ENCODE measurements around the gene NET1.

Gene NET1

DNA sequence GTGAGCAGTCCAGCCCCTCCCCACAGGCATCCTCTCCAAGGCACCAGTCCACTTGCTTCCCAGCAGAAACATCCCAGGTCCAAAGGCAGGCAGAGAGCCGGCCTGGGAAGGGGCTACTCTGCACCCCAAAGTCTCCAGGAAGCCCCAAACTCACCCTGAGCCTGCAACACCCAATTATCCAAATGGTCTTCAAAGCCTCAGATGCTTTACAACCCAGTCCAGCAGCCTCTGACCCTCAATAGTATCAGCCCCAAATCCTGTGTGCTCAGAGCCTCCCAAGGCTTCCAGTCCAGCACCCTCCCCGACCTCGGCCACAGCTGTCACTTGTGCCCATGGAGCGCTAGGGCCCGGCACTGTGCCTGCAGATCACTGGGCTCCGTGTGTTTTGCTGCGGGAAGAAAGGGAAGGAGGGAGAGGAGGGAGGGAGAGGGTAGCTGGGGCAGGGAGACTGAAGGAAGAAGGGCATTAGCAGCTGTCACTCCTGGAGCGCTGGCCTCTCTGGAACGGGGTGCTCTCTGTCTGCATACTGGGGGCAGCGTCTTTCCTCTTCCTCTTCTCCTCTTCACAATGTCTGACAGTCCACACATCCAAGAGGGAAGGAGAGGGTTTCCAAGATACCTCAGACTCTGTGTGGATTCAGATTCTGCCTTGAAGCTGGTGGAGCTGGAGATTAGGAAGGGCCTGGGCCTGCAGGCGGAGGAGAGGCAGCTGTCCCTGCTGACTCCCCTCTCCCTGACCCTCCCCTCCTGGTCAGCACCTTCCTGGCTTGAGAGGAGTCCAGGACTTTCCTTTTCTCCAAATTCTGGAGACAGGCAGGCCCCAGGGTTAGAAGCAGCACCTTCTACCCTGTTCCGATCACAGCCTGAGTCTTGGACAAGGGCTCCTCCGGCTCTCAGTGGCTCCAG lies 73.8 kb downstream of the NET1 start:
- no peak for DNase-seq

DNA sequence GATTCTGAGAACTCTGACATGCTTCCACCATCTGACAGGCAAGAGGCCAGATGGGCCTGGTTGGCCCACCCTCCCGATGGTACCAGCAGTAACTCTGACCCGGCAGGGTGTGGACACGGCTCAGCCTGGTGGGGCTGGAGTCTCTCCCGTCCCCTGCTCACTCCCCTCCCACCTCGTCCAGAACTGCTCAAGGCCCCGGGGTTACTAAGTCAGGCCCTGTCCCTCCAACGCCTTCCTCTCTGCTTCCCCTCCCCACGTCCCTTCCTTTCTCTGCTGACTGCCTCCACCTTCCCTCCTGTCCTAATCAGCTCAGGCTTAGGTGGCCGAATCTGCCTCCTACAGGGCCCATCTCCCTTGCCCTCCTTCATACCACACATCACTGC lies 74.5 kb downstream of the NET1 start:
- DNase-seq = no peak

DNA sequence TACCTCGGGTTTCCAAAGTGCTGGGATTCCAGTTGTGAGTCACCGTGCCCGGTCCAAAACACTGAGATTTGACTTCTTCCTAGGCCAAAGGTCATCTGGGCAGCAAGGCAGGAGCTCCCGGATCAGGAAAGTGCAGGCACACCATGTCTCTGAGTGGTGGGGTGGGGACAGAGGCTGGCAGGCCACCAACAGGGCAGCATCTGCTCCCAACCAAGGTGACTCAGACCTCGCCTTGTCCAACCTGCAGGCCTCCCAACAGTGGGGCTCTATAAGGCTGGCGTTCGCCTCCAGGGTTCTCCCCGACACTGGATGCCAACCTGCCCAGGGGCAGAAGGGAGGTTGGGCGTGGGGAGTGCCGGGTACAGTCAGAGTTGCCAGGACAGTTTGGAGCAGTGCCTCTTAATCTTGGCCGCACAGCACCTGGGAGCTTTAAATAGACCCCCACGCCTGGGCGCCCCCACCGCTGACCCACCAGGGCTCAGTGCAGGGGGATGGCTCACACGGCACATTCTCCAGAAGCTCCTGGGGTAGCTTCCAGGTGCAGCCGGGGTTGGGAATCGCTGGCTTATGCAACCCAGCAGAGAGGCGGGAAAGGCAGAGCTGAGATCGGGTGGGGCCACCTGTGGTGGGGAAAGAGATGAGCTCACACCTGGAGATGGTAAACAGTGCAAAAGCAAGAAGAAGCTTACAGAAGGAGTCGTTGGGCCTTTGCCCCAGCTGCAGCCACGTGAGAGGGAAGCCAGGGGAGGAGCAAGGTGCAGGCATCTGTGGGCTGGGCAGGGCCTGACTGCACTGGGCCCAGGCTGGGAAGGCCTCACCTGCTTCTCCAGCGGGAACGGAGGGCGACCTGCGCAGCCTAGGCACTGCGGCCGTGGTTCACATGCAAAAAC lies 76.2 kb downstream of the NET1 start:
- DNase-seq = no peak

DNA sequence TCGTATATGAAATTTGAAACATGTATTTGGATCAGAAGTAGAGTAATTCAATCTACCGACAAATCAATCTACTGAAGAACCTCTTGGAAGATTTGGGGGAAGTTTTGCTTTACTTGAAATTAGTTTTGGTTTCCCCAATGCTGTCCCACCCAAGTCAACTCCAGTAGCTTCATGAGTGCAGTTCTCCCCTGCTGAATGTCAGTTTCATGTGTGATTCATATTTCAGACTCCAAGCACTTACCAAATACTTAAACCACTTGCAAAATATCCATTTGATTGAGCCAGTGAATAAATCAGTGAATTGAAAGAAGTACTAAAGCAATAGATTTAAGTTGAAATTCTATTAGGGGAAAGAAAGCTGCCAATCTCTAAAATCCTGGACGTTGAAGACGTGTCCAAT lies 77.7 kb downstream of the NET1 start:
- DNase-seq = no peak

DNA sequence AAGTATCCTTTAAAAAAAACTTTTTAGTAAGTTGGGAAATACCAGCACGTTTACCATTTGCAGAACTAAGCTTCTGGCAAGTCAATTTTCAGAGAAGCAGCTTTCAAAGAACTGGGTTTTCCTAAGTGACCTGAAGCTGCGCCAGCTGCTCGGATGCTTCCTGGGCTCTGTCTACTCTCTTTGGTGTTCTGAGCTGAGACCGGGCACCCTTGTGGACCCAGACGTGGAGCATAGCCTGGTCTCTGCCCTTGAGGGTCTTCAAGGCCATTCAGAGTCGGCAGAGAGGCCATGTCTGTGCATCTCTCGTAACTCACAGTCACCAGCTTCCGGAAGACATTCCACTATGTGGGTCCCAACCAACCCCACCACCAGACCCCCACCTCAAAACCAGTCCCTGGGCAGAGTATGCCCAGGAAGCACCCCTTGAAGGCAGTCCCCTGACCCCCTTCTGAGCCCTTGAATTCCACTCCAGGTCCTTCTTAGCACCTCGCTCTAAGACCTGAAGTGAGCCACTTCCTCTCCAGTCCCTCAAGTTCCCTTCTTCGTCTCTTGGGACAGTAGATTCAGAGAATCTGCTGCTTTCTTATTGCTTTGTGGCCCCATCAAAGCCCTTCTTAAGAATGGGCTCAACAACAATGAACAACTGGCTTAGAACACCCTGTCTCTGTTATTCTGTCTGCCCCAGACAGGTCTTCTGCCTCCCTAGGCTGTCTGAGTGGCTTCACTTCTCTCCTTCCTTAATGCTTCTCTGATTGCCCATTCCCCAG lies 78.5 kb downstream of the NET1 start:
- no peak for DNase-seq

DNA sequence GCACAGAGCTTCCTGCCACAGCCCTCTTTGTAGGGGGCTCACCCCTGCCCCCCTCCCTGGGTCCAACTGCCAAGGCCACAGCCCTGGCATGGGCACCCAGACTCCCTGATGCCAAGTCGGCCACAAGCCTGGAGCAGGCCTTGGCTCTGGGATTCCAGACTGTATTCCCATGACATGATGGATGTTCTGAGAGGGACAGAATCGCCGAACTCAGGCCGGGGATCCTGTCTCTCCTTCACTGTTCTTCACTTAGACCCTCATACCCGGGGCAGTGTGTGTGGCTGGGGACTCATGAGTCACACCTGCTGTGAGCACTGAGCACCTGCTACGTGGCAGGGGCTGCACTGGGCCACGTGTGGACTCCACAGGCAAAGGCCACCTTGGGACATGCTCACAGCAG lies 79.1 kb downstream of the NET1 start:
- DNase-seq = no peak

DNA sequence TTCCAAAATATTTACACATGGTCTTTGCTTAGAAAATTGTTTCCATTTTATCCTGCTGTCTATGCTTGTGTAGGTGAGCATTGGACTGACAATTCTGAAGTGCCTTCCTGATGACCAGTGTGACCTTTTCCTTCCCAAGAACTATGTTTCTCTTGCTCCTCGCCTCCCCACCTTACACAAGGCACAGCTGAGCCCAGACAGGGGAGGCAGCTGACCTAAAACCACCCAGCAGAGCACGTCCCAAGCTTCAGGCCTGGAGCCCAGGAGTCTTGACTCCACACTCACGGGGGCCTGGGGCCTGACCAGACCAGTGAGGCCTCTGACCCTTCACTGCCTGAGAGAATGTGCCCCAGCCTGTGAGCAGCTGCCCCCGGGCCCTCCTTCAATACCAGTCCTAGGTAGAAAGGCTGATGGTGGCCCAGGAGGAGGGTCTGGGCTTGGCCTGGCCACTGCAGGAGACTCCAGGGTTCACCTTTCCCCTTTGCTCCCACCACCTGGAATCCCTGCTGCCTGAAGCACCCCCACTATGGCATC lies 80.0 kb downstream of the NET1 start:
- no peak for DNase-seq

DNA sequence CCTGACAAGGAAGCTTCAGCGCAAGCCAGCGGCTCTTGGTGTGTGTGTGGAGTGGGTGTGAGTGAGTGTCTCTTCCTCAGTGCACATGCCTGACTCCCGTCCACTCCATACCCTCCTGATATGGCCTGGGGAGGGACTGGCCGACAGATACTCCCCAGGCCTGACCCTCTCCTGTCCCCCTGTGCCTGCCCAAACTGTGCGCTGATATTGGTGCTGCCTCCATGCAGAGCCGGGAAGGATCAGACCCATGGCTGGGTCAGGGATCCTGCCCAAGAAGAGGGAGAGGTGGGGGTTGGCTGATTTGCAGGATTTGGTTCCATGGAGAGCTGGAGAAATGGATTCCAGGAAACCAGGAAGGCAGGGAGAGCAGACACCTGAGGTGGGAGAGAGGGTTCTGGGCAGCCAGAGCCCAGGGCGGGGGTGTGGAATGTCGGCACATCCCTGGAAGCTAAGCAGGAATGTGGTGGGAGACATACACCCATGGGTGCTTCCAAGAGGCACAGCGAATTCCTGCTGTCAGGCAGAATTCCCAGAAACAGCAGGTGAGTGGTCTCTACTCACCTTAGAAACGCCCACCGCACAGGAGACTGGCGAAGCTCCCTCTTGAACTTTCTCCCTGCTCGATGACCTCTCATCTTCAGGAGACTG lies 80.7 kb downstream of the NET1 start:
- DNase-seq = no peak

DNA sequence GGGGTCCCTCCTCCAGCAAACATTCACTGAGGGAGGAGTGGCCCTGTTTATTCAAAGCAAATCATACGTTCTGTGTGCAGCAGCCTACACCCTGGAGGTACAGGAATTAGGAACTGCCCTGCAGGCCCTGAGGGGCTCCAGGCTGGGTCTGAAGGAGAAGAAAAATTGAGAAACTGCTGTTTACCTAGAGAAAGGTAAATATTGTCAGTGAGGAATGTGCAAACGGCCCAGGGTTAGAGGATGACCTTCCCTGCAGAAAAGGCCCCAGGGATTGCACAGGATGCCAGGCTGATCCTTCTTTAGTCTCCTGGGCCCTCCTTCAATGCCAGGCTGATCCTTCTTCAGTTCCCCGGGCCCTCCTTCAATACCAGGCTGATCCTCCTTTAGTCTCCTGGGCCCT lies 81.3 kb downstream of the NET1 start:
- DNase-seq = no peak

DNA sequence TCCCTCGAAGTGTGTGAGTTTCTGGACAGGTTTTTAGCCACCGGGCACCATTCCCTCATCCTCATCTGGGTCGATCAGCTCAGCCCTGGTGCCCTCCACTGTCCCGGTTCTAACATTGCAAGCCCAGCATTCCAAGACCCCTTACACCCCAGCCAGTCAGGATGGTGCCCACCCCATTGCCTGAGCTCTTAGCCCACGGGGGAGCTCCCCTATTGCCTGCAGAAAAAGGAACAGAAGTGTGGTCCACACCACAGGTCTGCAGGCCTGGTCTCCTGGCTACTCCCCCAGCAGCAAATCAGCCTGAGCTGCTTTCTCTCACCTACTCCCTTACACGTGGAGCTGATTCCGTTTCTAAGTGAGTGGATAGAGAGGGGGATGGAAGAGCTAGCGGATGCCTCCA lies 82.3 kb downstream of the NET1 start:
- DNase-seq = no peak

DNA sequence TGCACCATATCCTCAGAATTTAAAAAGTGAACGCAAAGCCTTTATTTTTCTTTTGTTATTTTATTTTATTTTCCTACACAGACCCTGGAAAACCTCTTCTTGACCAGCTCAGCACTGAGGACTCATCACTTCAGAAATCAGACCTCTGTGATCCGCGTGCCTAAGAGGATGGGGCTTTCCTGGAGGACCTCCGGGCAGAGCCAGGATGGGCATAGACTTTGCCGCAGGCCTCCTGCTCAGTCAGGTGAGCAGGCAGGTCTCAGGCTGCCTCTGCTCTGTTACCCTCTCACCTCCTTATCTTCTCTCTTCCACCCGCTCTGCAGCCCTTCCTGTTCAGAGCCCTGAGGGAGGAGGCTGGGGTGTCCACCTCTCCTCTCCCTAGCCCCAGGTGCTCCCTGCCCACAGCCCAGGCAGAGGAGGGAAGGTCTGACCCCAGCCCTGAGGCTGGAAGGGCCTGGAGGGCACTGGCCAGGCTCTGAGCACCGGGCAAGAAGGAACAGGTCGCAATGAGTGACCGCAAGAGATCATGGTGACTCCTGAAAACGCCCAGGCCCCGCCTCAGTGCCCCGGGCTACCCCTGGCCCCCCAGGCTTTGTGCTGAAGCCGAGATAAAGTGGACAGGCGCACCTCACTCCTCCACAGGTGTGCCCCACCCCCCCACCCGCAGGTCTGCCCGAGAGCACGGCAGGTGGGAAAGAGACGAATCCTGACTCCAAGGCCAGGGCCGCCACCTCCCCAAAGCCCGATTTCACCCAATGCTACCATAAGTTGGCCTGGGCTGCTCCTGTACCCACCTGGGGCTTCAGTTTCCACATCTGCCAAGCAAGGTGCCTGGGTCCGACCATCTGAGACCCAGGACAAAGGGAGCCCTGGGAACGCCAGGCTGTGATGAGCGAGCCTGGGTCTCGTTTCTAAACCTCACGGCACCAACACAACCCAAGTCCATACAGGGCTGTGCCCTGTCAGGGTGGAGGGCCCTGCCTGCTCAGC lies 84.2 kb downstream of the NET1 start:
- no peak for DNase-seq

DNA sequence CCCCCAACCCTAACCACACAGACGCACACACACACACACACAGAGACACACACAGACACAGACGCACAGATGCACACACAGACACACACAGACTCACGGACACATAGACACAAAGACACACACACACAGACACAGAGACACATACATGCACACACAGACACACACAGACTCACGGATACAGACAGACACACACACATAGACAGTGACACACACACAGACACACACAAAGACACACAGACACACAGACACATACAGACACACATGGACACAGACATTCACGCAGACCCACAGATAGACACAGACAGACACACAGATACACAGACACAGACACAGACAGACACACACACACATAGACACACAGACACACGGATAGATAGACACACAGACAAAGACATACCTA lies 84.9 kb downstream of the NET1 start:
- DNase-seq = no peak

DNA sequence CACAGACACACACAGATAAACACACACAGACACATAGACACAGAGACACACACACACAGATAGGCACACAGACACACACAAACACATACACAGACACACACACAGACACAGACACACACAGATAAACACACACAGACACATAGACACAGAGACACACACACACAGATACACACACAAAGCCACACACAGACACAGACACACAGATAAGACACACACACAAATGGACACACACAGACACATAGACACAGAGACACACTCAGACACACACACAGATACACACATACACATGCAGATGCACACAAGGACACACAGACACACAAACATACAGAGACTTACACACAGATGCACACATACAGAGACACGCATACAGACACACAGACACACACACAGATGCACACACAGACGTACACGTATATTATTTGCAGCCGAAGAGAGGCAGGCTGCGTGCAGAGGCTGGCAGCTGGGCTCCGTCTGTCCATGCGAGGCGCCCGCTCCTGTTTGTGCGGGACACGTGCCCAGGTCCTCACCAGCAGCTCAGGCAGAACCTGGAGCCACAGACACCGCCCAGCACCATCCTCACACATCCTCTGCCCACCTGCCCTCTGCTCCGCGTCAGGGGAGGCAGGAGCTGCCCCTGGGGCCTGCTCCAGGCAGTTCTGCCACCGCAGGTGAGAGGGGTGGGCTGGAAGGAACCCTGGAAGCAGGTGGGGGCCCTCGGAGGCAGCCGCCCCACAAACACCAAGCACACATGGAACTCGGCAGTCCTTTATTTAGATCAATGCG lies 85.8 kb downstream of the NET1 start:
- no peak for DNase-seq

DNA sequence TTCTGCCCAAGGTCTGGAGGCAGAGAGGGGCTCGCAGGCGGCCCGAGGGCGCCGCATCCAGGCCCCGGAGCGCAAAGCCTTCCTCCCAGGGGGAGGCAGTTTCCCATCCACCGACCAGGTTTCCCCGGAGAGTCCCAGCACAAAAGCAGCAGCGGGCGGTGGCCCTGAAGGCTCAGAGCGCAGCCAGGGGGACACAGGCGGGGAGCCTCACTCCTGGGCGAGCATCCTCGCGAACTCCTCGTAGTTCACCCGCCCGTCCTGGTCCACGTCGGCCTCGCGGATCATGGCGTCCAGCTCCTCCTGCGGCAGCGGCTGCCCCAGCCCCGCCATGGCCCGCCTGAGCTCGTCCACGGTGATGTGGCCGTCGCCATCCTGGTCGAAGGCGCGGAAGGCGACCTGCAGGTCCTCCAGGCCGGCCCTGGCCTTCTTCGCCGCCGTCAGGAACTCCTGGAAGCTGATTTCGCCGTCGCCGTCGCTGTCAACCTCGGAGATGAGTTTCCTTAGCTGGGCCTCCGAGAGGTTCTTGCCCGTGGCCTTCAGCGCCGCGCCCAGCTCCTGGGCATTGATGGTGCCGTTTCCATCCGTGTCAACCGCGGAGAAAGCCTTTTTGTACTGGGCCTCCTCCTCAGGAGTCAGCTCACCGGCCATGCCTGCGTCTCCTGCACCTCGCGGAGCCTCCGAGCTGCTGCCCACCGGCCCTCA lies 86.6 kb downstream of the NET1 start:
- no peak for DNase-seq

DNA sequence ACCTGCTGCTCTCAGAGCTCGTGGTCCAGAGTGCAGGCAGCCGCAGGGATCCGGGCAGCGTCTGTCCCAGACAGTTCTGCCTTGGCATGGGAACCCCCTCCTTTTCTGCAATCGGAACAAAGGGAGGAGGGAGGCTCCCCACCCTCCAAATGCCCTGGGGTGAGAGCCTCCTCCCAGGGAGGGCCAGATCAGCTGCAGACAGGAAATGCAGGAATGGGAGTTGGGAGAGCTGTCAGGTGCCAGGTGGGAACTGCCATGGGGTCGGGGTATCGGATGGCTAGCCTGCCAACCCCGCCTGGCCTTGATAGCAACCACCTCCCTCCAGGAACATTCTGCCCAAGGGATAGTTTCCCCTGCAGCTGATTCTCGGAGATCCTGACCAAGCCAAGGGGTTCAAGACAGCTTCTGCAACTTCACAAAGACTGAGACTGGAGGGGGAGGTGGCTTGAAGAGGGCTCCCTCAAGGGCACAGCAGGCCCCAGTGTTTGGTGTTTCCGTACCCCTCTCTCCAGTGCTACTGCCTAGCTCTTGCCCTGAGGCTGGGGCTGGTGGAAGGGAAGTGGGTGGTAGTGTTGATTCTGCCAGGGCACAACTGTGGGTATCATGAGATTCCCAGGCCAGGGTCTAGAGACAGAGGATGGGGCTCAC lies 87.3 kb downstream of the NET1 start, which contains the start of gene CALML5:
Gene CALML5 (minus strand): TSS at position 78 of the 648 bp plus-strand sequence. CDS start 132 bp downstream, outside the sequence.
- no peak for DNase-seq

DNA sequence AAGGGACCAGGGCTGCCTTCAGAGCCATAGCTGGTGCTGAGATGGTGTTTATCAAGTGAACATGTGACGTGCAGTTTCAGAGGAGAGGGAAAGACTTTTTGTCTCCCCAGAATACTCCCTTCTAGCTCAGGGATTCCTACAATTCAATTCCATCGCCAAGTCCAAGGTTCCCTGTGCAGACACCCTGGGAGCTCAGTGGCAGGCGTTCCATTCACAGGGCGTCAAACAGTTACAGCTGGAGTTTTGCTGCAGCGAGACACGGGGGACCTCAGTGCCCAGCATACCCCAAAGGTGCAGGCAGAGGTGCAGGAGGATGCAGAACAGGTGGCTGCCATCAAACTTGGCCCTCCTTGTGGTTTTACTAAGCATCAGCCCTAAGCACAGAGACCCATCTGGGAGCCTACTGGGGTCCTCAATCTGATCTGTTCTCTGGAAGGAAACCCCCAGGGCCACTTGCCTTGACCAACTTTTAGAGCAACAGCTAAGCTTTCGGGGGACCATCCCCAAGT lies 87.9 kb downstream of the NET1 start:
- no peak for DNase-seq

DNA sequence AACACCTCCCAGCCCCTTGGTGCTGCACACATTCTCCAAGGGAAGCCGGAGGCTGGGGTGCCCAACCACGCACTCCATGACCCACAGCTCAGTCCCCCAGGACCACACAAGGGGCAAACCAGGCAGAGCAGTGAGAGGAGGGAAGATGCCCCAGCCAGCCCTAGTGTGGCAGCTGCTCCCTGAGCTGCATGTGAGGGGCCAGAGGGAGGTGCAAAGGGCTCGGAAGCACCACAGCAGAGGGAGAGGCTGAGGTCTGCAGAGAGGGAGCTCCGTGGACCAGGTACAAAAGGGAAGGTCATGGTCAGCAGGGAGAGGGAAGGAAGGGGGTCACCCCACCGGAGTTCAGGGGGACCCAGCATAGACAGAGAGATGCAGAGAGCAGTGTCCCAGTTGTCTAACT lies 88.6 kb downstream of the NET1 start:
- DNase-seq = no peak

DNA sequence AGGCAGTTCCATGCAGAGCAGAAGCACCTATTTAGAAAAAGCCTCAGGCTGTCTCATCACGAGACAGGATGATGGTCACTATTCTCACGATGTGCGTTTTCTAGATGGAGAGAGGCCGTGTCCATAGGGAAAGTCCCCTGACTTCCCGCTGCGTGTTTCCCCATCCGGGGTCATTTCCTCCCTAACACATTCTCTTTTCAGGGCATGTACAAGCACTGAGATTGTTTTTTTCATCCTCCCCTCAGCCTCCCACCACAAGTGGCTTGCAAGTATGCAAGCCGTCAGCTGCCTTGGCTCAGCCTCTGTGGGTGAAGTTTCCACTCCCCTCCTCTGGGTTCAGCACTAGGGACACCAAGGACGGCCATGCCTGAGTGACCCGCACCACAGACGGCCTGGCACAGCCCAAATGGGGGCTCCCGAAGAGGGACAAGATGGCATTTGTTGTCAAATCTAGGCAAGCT lies 89.7 kb downstream of the NET1 start:
- DNase-seq = no peak
